Endothelial cell (in vitro differentiated cells): ENCODE results near the gene PRCC. TPM values are rescaled to one million over a fixed set of nuclear protein-coding genes. Genes with fewer than 3 reads are reported as not detected.

Source experiments
- DNase-seq: peaks from one replicate; pipeline ENCODE4 v3.0.0; 2021; ENCODE audit warnings: low spot score
- H3K27ac Mint-ChIP-seq: one replicate; pipeline ENCODE4 v1.8.0; 2021; ENCODE audit warnings: mixed read lengths, inconsistent platforms; ENCODE audit not compliant: unreplicated experiment
- H3K27me3 Mint-ChIP-seq: one replicate; pipeline ENCODE4 v1.8.0; 2021; ENCODE audit warnings: mild to moderate bottlenecking, moderate library complexity, mixed read lengths, inconsistent platforms; ENCODE audit not compliant: unreplicated experiment
- H3K36me3 Mint-ChIP-seq: one replicate; pipeline ENCODE4 v1.8.0; 2021; ENCODE audit warnings: mild to moderate bottlenecking, low read depth, mixed read lengths, inconsistent platforms; ENCODE audit not compliant: unreplicated experiment
- H3K4me1 Mint-ChIP-seq: one replicate; pipeline ENCODE4 v1.8.0; 2021; ENCODE audit warnings: mild to moderate bottlenecking, mixed read lengths, inconsistent platforms; ENCODE audit not compliant: unreplicated experiment
- H3K4me3 Mint-ChIP-seq: one replicate; pipeline ENCODE4 v1.8.0; 2021; ENCODE audit warnings: mild to moderate bottlenecking, mixed read lengths, inconsistent platforms; ENCODE audit not compliant: unreplicated experiment
- H3K9me3 Mint-ChIP-seq: one replicate; pipeline ENCODE4 v1.8.0; 2021; ENCODE audit warnings: mixed read lengths, inconsistent platforms; ENCODE audit not compliant: unreplicated experiment
- CTCF ChIP-seq: fragments of 200-600 bp; sonication (generic); IDR thresholded peaks from one replicate; pipeline ENCODE4 v1.5.0; 2021; ENCODE audit warnings: antibody characterized with exemption; ENCODE audit not compliant: unreplicated experiment
- total RNA-seq: library from RNA; stranded (reverse); fragmentation: NEBNext Ultra II Directional; extraction: Animal tissue kit (Norgen Biotek cat#: 25700); gene quantifications from one replicate; pipeline ENCODE4 v1.2.1, GENCODE V29; 2021; ENCODE audit not compliant: unreplicated experiment

The PRCC gene
- total RNA-seq, 1 donor from 2014 or later: 91.9 TPM

- no peak for DNase-seq
- peaks cover 29% of the 10 kb centered on the region for H3K4me1 Mint-ChIP-seq
These were observed 9.6 kb downstream of the PRCC start for GRCh38 chr1:156776942-156777341.

GRCh38 chr1:156777573-156777972 is 10.2 kb downstream of the PRCC start:
- DNase-seq: no peak
- TF ChIP-seq CTCF: no peak
- H3K36me3 Mint-ChIP-seq: peaks cover 15% of the 10 kb centered on the region
- peaks cover 33% of the 10 kb centered on the region for H3K4me1 Mint-ChIP-seq
- H3K27me3 Mint-ChIP-seq: peaks cover 2% of the 10 kb centered on the region
- no peaks in the 10 kb centered on the region for H3K9me3 Mint-ChIP-seq
- peak overlapping the region; percentile 43 for H3K27ac Mint-ChIP-seq
- no peak overlapping the region for H3K4me3 Mint-ChIP-seq

More at GRCh38 chr1:156776942-156777341, 9.6 kb downstream of the PRCC start:
- Mint-ChIP-seq H3K36me3 (peaks cover 9% of the 10 kb centered on the region), H3K27me3 (peaks cover 2% of the 10 kb centered on the region), H3K9me3 (no peaks in the 10 kb centered on the region), H3K4me3 (no peak overlapping the region), H3K27ac (no peak overlapping the region)
- TF ChIP-seq CTCF: no peak

- H3K4me3 Mint-ChIP-seq: no peak overlapping the region
- peaks cover 30% of the 10 kb centered on the region for H3K36me3 Mint-ChIP-seq
- peak overlapping the region; percentile 68 for H3K27ac Mint-ChIP-seq
- no peaks in the 10 kb centered on the region for H3K9me3 Mint-ChIP-seq
- no peak for TF ChIP-seq CTCF
- H3K27me3 Mint-ChIP-seq: peaks cover 3% of the 10 kb centered on the region
- H3K4me1 Mint-ChIP-seq: peaks cover 48% of the 10 kb centered on the region
- DNase-seq: no peak
These were observed 14.4 kb downstream of the PRCC start for GRCh38 chr1:156781585-156782186.

- Mint-ChIP-seq H3K9me3 (no peaks in the 10 kb centered on the region), H3K27me3 (peaks cover 3% of the 10 kb centered on the region), H3K36me3 (peaks cover 37% of the 10 kb centered on the region), H3K27ac (peak overlapping the region; percentile 74), H3K4me1 (peaks cover 58% of the 10 kb centered on the region), H3K4me3 (no peak overlapping the region)
- no peak for DNase-seq
- no peak for TF ChIP-seq CTCF
These were observed 18.1 kb downstream of the PRCC start for GRCh38 chr1:156785458-156785857.

GRCh38 chr1:156786640-156787039 is 19.3 kb downstream of the PRCC start:
- Mint-ChIP-seq H3K4me1 (peaks cover 61% of the 10 kb centered on the region), H3K9me3 (no peaks in the 10 kb centered on the region), H3K4me3 (no peak overlapping the region), H3K27me3 (peaks cover 2% of the 10 kb centered on the region), H3K27ac (no peak overlapping the region), H3K36me3 (peaks cover 41% of the 10 kb centered on the region)
- no peak for DNase-seq
- TF ChIP-seq CTCF: no peak
